ENCODE data around the gene HEPN1. TPM values are rescaled to one million over a fixed set of nuclear protein-coding genes. Genes with fewer than 3 reads are reported as not detected.

HEPN1 gene
- total RNA-seq, 2 donors from 2014 or later = not detected

DNA sequence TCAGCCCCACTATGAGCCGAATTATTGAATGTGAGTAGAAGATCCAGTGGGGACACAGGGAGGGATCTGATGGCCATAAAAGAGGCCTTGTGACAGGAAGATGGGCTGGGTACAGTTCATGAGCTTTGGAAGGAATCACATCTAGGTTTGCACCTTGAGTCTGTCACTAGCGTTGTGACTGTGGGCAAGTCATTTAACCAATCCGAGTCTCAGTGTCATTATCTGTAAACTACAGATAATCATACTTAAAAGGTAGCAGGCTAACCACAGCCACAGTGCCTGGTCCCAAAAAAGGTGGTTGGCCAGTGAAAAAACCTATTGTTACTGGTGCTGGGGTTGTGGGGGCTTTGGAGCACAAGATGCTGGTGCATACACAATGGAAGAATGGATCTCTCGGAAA lies 3.8 kb downstream of the HEPN1 start:
- intact Hi-C loops (cut with DNase I) = no loop called here
- no peaks in the 10 kb centered on the region for H3K27me3 ChIP-seq (replicated peaks; ENCODE audit: insufficient read depth)
- TF ChIP-seq POLR2AphosphoS5 (IDR thresholded peaks at IDR 0.05) (no peak), POLR2A (IDR thresholded peaks at IDR 0.05) (no peak)
- TF ChIP-seq, protein P1, sequence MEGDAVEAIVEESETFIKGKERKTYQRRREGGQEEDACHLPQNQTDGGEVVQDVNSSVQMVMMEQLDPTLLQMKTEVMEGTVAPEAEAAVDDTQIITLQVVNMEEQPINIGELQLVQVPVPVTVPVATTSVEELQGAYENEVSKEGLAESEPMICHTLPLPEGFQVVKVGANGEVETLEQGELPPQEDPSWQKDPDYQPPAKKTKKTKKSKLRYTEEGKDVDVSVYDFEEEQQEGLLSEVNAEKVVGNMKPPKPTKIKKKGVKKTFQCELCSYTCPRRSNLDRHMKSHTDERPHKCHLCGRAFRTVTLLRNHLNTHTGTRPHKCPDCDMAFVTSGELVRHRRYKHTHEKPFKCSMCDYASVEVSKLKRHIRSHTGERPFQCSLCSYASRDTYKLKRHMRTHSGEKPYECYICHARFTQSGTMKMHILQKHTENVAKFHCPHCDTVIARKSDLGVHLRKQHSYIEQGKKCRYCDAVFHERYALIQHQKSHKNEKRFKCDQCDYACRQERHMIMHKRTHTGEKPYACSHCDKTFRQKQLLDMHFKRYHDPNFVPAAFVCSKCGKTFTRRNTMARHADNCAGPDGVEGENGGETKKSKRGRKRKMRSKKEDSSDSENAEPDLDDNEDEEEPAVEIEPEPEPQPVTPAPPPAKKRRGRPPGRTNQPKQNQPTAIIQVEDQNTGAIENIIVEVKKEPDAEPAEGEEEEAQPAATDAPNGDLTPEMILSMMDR (IDR thresholded peaks at IDR 0.05) = no peak
- 85% methylated on average over 4 of the region's 4 CpGs for WGBS
- H3K9me3 ChIP-seq = no peaks in the 10 kb centered on the region
- H3K4me1 ChIP-seq (replicated peaks) = no peaks in the 10 kb centered on the region
- no peak overlapping the region for H3K4me3 ChIP-seq
- no peaks in the 10 kb centered on the region for H3K36me3 ChIP-seq
- DNase-seq (ENCODE audit: low spot score) = no peak
- no peak overlapping the region for H3K27ac ChIP-seq

- Histone ChIP-seq H3K4me1 (replicated peaks) (no peaks in the 10 kb centered on the region), H3K4me3 (no peak overlapping the region), H3K9me3 (no peaks in the 10 kb centered on the region), H3K36me3 (no peaks in the 10 kb centered on the region), H3K27me3 (replicated peaks; ENCODE audit: insufficient read depth) (no peaks in the 10 kb centered on the region), H3K27ac (no peak overlapping the region)
- DNase-seq (ENCODE audit: low spot score) = no peak
- intact Hi-C loops (cut with DNase I) = no loop called here
- TF ChIP-seq POLR2AphosphoS5 (IDR thresholded peaks at IDR 0.05) = no peak
- TF ChIP-seq POLR2A (IDR thresholded peaks at IDR 0.05) = no peak
- TF ChIP-seq, protein P1 (IDR thresholded peaks at IDR 0.05) = no peak
These were observed 4.2 kb downstream of the HEPN1 start for GRCh38 chr11:124923296-124923695.

GRCh38 chr11:124928942-124929665 lies 10.1 kb downstream of the HEPN1 start:
- Histone ChIP-seq H3K27me3 (replicated peaks; ENCODE audit: insufficient read depth) (no peaks in the 10 kb centered on the region), H3K4me1 (replicated peaks) (no peaks in the 10 kb centered on the region), H3K4me3 (no peak overlapping the region), H3K36me3 (no peaks in the 10 kb centered on the region), H3K9me3 (no peaks in the 10 kb centered on the region), H3K27ac (no peak overlapping the region)
- intact Hi-C loops (cut with DNase I) = no loop called here
- no peak for DNase-seq (ENCODE audit: low spot score)
- TF ChIP-seq POLR2AphosphoS5 (IDR thresholded peaks at IDR 0.05) (no peak), POLR2A (IDR thresholded peaks at IDR 0.05) (no peak)
- TF ChIP-seq, protein P1 (IDR thresholded peaks at IDR 0.05) = no peak
- WGBS = 36% methylated on average over 4 of the region's 4 CpGs

DNA sequence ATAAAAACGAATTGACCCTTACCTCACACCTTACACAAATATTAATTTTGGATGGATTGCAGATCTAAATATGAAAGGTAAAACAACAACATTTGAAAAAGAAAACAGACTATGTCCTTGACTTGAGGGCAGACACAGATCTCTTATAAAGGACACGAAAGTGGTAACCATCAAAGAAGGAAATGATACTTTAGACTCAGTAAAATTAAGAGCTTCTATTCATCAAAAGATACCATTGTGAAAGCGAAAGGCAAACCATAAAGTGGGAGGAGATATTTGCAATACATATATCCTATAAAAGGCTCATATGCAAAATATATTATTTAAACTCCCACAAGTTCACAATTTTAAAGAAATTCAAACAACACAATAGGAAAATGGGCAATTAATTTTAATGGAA lies 11.7 kb downstream of the HEPN1 start:
- Histone ChIP-seq H3K36me3 (no peaks in the 10 kb centered on the region), H3K4me1 (replicated peaks) (no peaks in the 10 kb centered on the region), H3K4me3 (no peak overlapping the region), H3K9me3 (no peaks in the 10 kb centered on the region), H3K27ac (no peak overlapping the region), H3K27me3 (replicated peaks; ENCODE audit: insufficient read depth) (no peaks in the 10 kb centered on the region)
- no peak for DNase-seq (ENCODE audit: low spot score)
- TF ChIP-seq POLR2AphosphoS5 (IDR thresholded peaks at IDR 0.05) (no peak), POLR2A (IDR thresholded peaks at IDR 0.05) (no peak)
- TF ChIP-seq, protein P1 (IDR thresholded peaks at IDR 0.05) = no peak
- intact Hi-C loops (cut with DNase I) = no loop called here
- 46% methylated on average over 3 of the region's 3 CpGs for WGBS

GRCh38 chr11:124934862-124935547 lies 16.0 kb downstream of the HEPN1 start:
- no peaks in the 10 kb centered on the region for H3K4me1 ChIP-seq (replicated peaks)
- H3K9me3 ChIP-seq = no peaks in the 10 kb centered on the region
- H3K36me3 ChIP-seq = no peaks in the 10 kb centered on the region
- no peaks in the 10 kb centered on the region for H3K27me3 ChIP-seq (replicated peaks; ENCODE audit: insufficient read depth)
- intact Hi-C loops (cut with DNase I) = no loop called here
- 82% methylated on average over 4 of the region's 4 CpGs for WGBS
- no peak for DNase-seq (ENCODE audit: low spot score)
- no peak overlapping the region for H3K4me3 ChIP-seq
- TF ChIP-seq POLR2A (IDR thresholded peaks at IDR 0.05) (no peak), POLR2AphosphoS5 (IDR thresholded peaks at IDR 0.05) (no peak)
- TF ChIP-seq, protein P1 (IDR thresholded peaks at IDR 0.05) = no peak
- no peak overlapping the region for H3K27ac ChIP-seq

All from prostate gland (tissue), 2 donors.